HepG2 (cell line): ENCODE measurements around the gene IRF5. TPM values are rescaled to one million over a fixed set of nuclear protein-coding genes. Genes with fewer than 3 reads are reported as not detected.
A peak's percentile ranks its signal among the peaks of the same experiment; 100 is the strongest.

Experiments
- ARNTL ChIP-seq: sonication (generic); formaldehyde crosslinking; IDR thresholded peaks from 2 replicates; pipeline ENCODE4 v1.4.0; 2020; ENCODE audit warnings: mild to moderate bottlenecking, missing genetic modification reagents
- FIP1L1 ChIP-seq: fragments of 200-400 bp; formaldehyde crosslinking; IDR thresholded peaks from 2 replicates; pipeline ENCODE4 v1.6.1; 2018; ENCODE audit warnings: low read depth, mild to moderate bottlenecking, low read length, moderate library complexity, borderline replicate concordance; ENCODE audit not compliant: insufficient read depth
- FOXA1 ChIP-seq, 2 experiments: fragments of 450-650 bp in 1 of 2; sonication (generic) in 1 of 2; formaldehyde crosslinking in 1 of 2; IDR thresholded peaks; 2 replicates each; pipeline versions ENCODE4 v1.4.0 to v1.6.1; 2016 to 2020; ENCODE audit warnings: missing genetic modification reagents in 1 of 2
- GTF2F1 ChIP-seq: fragments of 150-350 bp; IDR thresholded peaks from 2 replicates; pipeline ENCODE4 v1.6.1; 2014; ENCODE audit warnings: low read length
- KLF15 ChIP-seq: sonication (generic); formaldehyde crosslinking; IDR thresholded peaks from 2 replicates; pipeline ENCODE4 v1.8.1; 2023; ENCODE audit warnings: borderline replicate concordance, mild to moderate bottlenecking, inconsistent platforms, missing genetic modification reagents, mixed read lengths
- MATR3 ChIP-seq: sonication (generic); formaldehyde crosslinking; IDR thresholded peaks from 2 replicates; pipeline ENCODE4 v1.4.0; 2020; ENCODE audit warnings: missing genetic modification reagents
- MXI1 ChIP-seq: IDR thresholded peaks from 3 replicates; pipeline ENCODE4 v1.6.1; 2012; ENCODE audit warnings: low read depth, low read length, inconsistent platforms, borderline replicate concordance
- MYC ChIP-seq: sonication (generic); formaldehyde crosslinking; IDR thresholded peaks from 2 replicates; pipeline ENCODE4 v1.9.0; 2021; ENCODE audit warnings: missing genetic modification reagents, borderline replicate concordance
- NKX3-1 ChIP-seq: sonication (generic); formaldehyde crosslinking; IDR thresholded peaks from 2 replicates; pipeline ENCODE4 v1.5.0; 2020; ENCODE audit warnings: missing genetic modification reagents
- NR2C2 ChIP-seq: sonication (generic); formaldehyde crosslinking; IDR thresholded peaks from 2 replicates; pipeline ENCODE4 v1.4.0; 2020; ENCODE audit warnings: missing genetic modification reagents, mild to moderate bottlenecking, moderate library complexity, borderline replicate concordance
- SMC3 ChIP-seq: IDR thresholded peaks from 2 replicates; pipeline ENCODE4 v1.6.1; 2011; ENCODE audit warnings: low read length, improper control_type of control experiment
- THAP11 ChIP-seq: IDR thresholded peaks from 2 replicates; pipeline ENCODE4 v1.6.1; 2016; ENCODE audit warnings: missing biosample characterization, missing genetic modification reagents
- ZNF616 ChIP-seq: sonication (generic); formaldehyde crosslinking; IDR thresholded peaks from 2 replicates; pipeline ENCODE4 v1.5.0; 2020; ENCODE audit warnings: low read depth, mild to moderate bottlenecking, missing genetic modification reagents
- ZNF7 ChIP-seq: IDR thresholded peaks from 2 replicates; pipeline ENCODE4 v1.6.1; 2016; ENCODE audit warnings: missing biosample characterization, missing genetic modification reagents
- ZSCAN30 ChIP-seq: sonication (generic); formaldehyde crosslinking; IDR thresholded peaks from 2 replicates; pipeline ENCODE4 v1.5.0; 2020; ENCODE audit warnings: mild to moderate bottlenecking, missing genetic modification reagents
- ZSCAN9 ChIP-seq: IDR thresholded peaks from 2 replicates; pipeline ENCODE4 v1.6.1; 2016; ENCODE audit warnings: borderline replicate concordance
- polyA plus RNA-seq, 8 experiments: library from polyadenylated mRNA; depleted of rRNA in 3 of 8; stranded (reverse) in 7 of 8; unstranded in 1 of 8; fragments of >200 nt; fragmentation: Illumina TruSeq in 4 of 8; extraction: Trizol in 4 of 8; gene quantifications; 2 replicates each; pipeline versions ENCODE4 v1.2.1 to v1.2.3, GENCODE V29; 2011 to 2016; ENCODE audit warnings: low read depth in 4 of 8, missing spikeins in 1 of 8, mixed read lengths in 1 of 8; ENCODE audit not compliant: insufficient read depth in 1 of 8
- total RNA-seq, 5 experiments: library from RNA; depleted of rRNA; stranded (reverse); fragments of >200 nt; fragmentation: Illumina TruSeq; extraction: Trizol; gene quantifications; 2 replicates each; pipeline ENCODE4 v1.2.3, GENCODE V29; 2016; ENCODE audit warnings: low read depth in 1 of 5
- TF ChIP-seq, protein P1 (sequence below): sonication (generic); formaldehyde crosslinking; IDR thresholded peaks from 2 replicates; pipeline ENCODE4 v1.4.0; 2020; ENCODE audit warnings: low read depth, missing genetic modification reagents
- TF ChIP-seq, protein P2 (sequence below): sonication (generic); formaldehyde crosslinking; IDR thresholded peaks from 2 replicates; pipeline ENCODE4 v1.4.0; 2020; ENCODE audit warnings: missing genetic modification reagents
- TF ChIP-seq, protein P3 (sequence below): sonication (generic); formaldehyde crosslinking; IDR thresholded peaks from 2 replicates; pipeline ENCODE4 v1.4.0; 2020; ENCODE audit warnings: mild to moderate bottlenecking, missing genetic modification reagents
- TF ChIP-seq, protein P4 (sequence below): sonication (generic); formaldehyde crosslinking; IDR thresholded peaks from 2 replicates; pipeline ENCODE4 v1.8.1; 2023; ENCODE audit warnings: missing genetic modification reagents, mild to moderate bottlenecking, borderline replicate concordance
- TF ChIP-seq, protein P5 (sequence below): sonication (generic); formaldehyde crosslinking; IDR thresholded peaks from 2 replicates; pipeline ENCODE4 v1.5.0; 2020; ENCODE audit warnings: missing genetic modification reagents

IRF5 gene
- total and polyA plus RNA-seq, 2 of the 13 experiments (the other 11 are each of a cell fraction or from before 2014, with no cell fraction given): 2.0 to 2.9 TPM

DNA sequence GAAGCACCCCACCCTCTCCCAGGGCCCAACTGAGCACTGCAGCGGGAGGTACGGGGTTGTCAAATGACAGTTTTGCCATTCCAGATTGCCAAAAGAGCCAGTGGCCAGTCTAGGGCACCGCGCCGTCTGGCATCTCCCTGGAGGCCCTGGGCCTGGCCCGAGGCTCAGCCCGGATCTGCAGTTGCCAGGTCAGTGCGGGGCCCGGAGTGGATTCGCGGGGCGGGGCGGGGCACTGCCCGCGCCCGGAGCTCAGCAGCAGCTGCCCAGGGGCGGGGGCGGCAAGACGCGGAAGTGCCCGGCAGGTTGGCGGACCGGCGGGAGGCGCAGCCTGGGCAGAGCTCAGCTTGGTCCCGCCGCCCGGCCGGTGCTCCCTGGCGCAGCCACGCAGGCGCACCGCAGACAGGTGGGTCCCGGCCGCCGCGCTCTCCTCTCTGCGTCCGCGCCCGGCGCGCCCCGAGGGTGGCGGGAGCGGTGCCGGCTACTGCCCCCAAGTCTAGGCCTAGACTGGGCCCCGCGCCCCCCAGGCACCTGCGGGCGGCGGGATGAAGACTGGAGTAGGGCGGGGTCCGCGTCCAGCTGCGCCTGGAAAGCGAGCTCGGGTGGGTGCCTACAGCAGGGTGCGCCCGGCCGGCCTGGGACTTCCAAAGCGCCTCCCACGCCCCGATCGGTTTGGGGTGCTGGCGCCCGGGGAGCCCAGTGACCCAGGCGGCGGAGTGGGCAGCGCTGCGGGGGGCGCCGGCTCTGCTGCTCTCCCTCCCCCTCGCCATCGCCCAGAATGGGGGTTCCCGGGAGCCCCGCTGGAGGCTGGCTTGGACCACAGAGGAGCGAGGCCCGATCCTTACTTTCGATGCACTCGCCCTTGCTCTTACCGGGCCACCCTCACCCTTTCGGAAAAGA, at the start of gene IRF5 (continued):
- TF ChIP-seq, protein P1, sequence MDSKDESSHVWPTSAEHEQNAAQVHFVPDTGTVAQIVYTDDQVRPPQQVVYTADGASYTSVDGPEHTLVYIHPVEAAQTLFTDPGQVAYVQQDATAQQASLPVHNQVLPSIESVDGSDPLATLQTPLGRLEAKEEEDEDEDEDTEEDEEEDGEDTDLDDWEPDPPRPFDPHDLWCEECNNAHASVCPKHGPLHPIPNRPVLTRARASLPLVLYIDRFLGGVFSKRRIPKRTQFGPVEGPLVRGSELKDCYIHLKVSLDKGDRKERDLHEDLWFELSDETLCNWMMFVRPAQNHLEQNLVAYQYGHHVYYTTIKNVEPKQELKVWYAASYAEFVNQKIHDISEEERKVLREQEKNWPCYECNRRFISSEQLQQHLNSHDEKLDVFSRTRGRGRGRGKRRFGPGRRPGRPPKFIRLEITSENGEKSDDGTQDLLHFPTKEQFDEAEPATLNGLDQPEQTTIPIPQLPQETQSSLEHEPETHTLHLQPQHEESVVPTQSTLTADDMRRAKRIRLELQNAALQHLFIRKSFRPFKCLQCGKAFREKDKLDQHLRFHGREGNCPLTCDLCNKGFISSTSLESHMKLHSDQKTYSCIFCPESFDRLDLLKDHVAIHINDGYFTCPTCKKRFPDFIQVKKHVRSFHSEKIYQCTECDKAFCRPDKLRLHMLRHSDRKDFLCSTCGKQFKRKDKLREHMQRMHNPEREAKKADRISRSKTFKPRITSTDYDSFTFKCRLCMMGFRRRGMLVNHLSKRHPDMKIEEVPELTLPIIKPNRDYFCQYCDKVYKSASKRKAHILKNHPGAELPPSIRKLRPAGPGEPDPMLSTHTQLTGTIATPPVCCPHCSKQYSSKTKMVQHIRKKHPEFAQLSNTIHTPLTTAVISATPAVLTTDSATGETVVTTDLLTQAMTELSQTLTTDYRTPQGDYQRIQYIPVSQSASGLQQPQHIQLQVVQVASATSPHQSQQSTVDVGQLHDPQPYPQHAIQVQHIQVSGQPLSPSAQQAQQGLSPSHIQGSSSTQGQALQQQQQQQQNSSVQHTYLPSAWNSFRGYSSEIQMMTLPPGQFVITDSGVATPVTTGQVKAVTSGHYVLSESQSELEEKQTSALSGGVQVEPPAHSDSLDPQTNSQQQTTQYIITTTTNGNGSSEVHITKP (CRISPR knock-in tag): no peak
- TF ChIP-seq NKX3-1 (CRISPR knock-in tag): no peak
- TF ChIP-seq ZNF616 (CRISPR knock-in tag): no peak
- TF ChIP-seq ARNTL (CRISPR knock-in tag): no peak
- TF ChIP-seq THAP11 (CRISPR knock-in tag): no peak
- TF ChIP-seq FOXA1 (IDR thresholded peaks at IDR 0.05): no peak
- TF ChIP-seq FOXA1 (CRISPR knock-in tag; IDR thresholded peaks at IDR 0.05): no peak
- TF ChIP-seq, protein P2, sequence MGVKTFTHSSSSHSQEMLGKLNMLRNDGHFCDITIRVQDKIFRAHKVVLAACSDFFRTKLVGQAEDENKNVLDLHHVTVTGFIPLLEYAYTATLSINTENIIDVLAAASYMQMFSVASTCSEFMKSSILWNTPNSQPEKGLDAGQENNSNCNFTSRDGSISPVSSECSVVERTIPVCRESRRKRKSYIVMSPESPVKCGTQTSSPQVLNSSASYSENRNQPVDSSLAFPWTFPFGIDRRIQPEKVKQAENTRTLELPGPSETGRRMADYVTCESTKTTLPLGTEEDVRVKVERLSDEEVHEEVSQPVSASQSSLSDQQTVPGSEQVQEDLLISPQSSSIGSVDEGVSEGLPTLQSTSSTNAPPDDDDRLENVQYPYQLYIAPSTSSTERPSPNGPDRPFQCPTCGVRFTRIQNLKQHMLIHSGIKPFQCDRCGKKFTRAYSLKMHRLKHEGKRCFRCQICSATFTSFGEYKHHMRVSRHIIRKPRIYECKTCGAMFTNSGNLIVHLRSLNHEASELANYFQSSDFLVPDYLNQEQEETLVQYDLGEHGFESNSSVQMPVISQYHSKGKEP (CRISPR knock-in tag): no peak
- TF ChIP-seq KLF15: 0 out of 2 replicates have a peak, but pooled peaks have one; percentile 23
- TF ChIP-seq MATR3 (CRISPR knock-in tag): no peak
- no peak for TF ChIP-seq ZSCAN30
- TF ChIP-seq, protein P3, sequence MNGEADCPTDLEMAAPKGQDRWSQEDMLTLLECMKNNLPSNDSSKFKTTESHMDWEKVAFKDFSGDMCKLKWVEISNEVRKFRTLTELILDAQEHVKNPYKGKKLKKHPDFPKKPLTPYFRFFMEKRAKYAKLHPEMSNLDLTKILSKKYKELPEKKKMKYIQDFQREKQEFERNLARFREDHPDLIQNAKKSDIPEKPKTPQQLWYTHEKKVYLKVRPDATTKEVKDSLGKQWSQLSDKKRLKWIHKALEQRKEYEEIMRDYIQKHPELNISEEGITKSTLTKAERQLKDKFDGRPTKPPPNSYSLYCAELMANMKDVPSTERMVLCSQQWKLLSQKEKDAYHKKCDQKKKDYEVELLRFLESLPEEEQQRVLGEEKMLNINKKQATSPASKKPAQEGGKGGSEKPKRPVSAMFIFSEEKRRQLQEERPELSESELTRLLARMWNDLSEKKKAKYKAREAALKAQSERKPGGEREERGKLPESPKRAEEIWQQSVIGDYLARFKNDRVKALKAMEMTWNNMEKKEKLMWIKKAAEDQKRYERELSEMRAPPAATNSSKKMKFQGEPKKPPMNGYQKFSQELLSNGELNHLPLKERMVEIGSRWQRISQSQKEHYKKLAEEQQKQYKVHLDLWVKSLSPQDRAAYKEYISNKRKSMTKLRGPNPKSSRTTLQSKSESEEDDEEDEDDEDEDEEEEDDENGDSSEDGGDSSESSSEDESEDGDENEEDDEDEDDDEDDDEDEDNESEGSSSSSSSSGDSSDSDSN (CRISPR knock-in tag): no peak; the same call in 1 of the 2 replicates
- TF ChIP-seq MYC (CRISPR knock-in tag): no peak
- TF ChIP-seq ZNF7 (CRISPR knock-in tag): no peak
- TF ChIP-seq, protein P4, sequence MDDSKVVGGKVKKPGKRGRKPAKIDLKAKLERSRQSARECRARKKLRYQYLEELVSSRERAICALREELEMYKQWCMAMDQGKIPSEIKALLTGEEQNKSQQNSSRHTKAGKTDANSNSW (CRISPR knock-in tag): no peak
- TF ChIP-seq ZSCAN9 (CRISPR knock-in tag): no peak
- TF ChIP-seq, protein P5, sequence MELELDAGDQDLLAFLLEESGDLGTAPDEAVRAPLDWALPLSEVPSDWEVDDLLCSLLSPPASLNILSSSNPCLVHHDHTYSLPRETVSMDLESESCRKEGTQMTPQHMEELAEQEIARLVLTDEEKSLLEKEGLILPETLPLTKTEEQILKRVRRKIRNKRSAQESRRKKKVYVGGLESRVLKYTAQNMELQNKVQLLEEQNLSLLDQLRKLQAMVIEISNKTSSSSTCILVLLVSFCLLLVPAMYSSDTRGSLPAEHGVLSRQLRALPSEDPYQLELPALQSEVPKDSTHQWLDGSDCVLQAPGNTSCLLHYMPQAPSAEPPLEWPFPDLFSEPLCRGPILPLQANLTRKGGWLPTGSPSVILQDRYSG (CRISPR knock-in tag): no peak
- no peak for TF ChIP-seq FIP1L1
- no peak for TF ChIP-seq SMC3
- no peak for TF ChIP-seq NR2C2 (CRISPR knock-in tag)
- TF ChIP-seq GTF2F1: no peak
- TF ChIP-seq MXI1: no peak
